HL-60/S4 treated with retinoic acid at 250 ng/mL for 4 days and 3 days (cell line): ENCODE results near the gene NHS.

ENCODE experiments used
- in situ Hi-C: fragments of 300-500 bp; cut with MboI; formaldehyde crosslinking; loops from 2 replicates; pipeline ENCODE4 v1.7.0; 2022; ENCODE audit warnings: low sequenced_read_pairs

Gene NHS

DNA sequence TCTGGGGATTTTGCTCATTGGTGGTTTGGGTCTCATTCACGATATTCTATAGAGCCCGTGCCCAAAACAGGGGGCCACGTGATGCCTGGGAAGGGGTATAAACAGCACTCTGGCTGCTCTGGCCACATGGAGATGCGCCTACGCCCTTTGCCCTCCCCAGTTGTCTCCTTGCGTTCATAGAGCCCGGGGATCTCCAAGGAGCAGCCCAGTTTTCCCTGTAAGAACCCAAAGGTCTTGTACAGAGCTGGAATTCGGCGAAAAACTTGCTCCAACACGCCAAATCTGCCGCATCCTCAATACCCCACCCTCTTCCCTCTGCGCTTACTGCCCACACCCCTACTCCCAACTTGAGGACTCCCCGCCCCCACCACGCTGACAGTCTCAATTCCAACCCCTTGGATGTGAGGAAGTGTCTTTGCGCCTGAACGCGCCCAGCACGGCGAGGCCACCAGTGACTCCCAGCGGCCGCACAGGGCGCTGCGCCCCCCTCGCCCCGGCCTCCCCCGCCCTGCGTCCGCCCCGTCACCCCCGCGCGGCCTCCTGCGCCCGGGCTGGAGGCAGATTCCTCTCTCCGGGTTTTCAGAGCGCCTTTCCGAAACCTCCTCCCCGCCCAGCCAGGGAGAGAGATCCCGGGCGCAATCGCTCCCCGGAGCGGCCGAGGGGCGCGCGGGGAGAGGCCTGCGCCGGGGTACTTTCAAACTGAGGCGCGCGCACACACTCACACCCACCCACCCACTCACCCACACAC lies at the start of gene NHS:
Gene NHS (plus strand): TSS at position 582 of the 748 bp plus-strand sequence. CDS start 558 bp downstream, outside the sequence.
- in situ Hi-C loops: no loop called here

DNA sequence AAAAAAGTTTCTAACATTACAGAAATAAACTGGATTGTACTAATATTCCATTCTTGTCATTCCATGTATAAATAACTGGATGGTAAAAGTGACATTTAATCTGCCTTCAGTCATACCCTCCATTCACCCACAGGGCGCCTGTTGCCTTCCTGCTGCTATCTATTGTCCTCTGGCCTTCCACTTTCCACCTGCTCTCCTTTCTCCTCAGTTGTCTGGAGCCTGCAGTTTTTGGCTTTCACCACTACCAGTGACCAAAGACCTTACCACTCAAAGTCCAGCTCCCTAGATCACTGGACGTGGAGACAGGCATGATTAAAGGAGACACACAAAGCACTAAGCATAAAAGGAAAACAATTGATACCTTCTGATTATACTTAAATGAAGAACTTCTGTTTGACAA lies 46.2 kb upstream of the NHS start:
- in situ Hi-C loops: no loop called here

DNA sequence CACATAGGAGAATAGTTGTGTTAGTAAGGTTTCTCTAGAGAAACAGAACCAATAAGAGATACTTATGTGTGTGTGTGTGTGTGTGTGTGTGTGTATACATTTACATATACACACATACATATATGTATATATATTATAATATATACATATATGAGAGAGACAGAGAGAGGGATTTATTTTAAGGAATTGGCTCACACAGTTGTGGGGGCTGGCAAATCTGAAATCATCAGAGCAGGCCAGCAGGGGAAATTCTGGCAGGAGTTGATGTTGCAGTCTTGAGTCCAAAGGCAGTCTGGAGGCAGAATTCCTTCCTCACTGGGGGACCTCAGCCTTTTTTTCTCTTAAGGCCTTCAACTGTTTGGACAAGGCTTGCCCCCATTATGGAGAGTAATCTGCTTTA lies 38.6 kb upstream of the NHS start:
- in situ Hi-C loops: no loop called here

DNA sequence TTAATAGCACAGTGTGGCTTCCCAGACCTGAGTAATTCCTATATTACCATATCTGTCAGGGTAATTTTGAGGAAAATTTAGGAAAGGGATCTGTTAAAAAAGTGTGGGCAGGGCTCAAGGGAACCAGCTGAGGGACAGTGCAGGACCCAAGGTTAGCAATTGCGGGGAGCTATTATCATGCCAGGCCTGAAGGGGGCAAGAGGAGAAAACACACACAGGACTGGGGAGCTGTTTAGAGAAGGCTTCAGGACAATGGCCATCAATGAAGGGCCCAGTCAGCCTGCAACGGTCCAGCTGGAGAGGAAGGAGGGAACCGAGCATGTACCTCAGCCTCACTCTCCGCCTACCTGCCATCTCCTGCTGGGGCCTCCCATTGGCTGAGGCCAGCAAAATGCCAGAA lies 19.0 kb upstream of the NHS start:
- in situ Hi-C loops: no loop called here

DNA sequence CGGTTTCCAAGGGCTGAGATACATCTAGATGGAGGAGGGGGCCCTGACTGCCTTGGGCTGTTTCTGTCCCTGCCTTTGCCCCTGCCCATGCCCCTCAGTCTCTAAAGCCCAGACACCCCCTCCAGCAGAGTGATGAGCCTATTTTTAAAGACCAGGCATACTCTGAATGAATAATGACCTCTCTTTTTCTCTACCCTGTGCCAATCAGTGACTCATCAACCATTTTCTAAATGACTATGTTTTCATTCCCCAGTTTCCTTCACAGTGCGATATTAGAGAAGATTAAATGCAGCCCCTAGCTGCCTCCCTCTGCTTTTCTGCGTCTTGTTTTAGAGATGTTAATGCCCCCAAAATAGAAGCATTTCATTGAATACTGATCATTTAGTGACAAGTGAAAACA lies 15.5 kb upstream of the NHS start:
- in situ Hi-C loops: no loop called here

DNA sequence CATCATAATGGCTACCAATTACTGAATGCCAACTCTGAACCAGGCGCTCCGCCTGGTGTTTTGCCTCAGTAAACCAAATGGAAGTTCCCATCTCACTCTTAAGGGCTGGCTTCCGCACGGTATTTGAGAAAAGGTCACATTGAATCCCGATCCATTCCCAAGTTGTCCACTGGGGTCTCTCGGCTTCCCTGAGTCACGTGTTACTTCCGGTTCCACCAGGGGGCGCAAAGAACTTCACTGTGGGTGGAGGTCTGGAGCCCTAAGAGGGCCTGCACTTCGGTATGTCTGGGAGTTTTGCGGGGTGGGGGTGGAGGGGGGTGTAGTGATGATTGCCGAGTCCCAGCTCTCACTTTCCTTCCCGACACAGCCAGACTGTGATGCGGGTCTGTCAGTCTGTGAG lies 13.4 kb upstream of the NHS start:
- in situ Hi-C loops: no loop called here

DNA sequence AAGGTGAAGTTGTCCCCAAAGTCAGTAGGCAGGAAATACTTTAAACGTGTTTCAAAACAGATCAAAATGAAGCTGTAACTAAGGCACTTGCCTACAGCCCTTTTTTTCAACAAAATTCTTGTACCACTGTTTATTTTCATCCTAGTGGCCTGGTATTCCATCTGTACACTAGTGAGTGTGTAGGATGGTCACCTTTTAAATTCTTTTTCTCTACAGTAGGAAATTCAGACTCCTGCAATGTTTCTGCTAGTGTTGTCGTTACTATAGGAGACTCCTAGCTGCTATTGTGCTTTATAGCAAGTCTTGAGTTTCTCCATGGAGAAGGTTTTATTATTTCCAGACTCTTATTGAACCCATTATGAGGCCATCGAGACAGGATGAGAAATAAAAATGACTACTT lies 7.0 kb upstream of the NHS start:
- in situ Hi-C loops: no loop called here

DNA sequence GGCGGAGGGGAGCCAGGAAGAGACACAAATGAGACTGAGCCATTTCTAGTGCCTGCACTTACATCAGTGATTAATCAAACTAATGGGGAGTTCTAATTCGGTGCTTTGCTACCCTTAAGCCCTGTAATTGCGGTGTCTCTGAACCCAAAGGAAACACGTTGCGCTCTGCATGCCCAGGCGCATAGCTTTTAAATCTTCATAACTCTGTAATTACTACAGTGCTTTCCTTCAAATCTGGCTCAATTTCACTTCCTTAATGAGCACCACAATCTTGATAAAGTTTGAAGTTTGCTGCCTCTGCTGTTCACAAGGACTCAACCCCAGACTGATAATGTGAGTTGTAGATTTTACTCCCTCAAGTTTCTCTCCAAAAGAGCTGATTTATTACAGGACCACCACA lies 5.7 kb upstream of the NHS start:
- in situ Hi-C loops: no loop called here

DNA sequence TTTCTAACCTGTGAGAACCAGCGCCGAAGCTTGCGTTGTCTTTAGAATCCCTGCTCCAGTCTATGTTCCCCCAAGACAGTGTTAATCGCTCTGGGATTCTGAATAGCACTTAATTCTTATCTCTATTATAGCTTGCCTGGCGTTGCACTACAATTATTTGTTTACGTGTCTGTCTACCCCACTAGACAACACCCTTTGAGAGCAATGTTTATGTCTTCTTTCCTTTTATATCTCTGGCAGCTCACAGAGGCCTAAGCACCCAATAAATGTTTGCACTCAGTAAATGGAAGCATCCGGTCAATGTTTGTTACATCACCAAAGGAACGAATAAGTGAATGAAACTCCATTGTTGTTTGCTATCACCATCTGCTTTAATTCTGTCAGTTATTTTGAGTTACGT lies 4.8 kb upstream of the NHS start:
- in situ Hi-C loops: no loop called here

DNA sequence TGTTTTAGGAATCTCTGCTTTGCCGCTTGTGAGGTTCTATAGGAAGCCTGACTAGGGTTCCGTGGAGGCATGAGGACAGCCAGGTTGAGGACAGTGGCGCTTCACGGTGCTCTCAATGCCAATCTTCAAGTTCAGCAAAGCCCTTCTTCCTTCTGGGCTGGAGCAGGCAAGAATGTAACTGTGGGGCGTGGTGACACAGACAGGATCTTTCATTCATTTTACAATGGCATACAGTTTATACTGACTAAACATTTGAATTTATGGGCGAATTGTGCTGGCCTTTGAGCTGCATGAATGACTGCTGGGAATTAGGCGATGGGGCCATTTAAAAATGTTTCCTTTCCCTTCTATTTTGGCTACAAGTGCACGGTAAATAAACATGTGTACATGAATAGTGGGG lies 2.9 kb upstream of the NHS start:
- in situ Hi-C loops: no loop called here

DNA sequence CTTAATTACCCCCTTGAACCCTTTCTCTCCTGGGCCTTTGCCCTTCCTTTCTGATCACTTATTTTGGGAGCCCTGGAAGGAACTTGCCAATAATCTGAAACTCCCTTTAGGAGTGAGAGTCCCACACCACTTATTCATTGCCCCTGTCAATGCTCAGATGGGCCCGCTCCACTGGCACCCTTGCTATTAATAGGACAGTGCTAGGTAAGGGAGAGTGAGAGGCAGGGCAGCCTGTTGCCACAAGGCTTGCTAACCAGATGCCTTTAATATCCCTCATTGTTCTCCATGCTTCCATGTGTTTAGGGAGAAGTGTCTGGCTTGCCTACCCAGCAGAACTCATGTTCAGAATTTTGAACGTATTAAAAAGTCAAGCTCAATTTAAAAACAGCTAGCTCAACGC lies 1.7 kb upstream of the NHS start:
- in situ Hi-C loops: no loop called here

DNA sequence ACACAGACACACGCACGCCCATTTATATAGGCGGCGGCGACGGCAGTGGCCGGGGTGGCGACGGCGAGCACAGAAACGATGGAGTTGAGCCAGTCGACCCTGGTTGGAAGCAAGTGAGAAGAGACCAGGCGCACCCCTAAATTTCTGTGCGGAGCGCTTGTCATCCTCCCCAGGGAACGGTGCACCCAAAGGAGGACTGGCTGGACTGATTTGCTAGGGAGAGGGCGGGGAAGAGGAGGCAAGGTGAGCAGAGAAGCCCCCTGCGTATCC lies 302 bp downstream of the NHS start:
- in situ Hi-C loops: no loop called here

DNA sequence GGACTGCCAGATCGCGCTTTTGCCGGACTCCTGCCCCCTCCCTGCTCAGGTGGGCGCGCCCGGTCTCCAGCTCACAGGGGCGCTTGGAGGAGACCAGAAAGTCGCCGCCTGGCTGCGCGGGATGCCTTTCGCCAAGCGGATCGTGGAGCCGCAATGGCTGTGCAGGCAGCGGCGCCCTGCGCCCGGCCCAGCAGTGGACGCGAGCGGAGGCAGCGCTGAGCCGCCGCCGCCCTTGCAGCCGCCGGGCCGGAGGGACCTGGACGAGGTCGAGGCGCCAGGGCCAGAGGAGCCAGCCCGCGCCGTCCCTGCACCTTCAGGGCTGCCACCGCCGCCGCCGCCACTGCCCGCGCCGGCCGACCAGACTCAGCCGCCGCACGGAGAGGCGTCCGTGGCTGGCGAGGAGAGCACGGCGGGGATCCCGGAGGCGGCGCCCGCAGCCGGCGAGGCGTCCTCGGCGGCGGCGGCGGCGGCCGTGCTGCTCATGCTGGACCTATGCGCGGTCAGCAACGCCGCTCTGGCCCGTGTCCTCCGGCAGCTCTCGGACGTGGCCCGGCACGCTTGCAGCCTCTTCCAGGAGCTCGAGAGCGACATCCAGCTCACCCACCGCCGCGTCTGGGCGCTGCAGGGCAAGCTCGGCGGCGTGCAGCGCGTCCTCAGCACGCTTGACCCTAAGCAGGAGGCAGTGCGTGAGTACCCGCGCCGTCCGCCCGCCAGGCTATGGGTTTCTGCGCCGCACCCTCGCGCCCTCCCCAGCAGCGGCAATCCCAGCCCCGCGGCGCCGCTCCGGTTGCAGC lies 834 bp downstream of the NHS start:
- in situ Hi-C loops: no loop called here

DNA sequence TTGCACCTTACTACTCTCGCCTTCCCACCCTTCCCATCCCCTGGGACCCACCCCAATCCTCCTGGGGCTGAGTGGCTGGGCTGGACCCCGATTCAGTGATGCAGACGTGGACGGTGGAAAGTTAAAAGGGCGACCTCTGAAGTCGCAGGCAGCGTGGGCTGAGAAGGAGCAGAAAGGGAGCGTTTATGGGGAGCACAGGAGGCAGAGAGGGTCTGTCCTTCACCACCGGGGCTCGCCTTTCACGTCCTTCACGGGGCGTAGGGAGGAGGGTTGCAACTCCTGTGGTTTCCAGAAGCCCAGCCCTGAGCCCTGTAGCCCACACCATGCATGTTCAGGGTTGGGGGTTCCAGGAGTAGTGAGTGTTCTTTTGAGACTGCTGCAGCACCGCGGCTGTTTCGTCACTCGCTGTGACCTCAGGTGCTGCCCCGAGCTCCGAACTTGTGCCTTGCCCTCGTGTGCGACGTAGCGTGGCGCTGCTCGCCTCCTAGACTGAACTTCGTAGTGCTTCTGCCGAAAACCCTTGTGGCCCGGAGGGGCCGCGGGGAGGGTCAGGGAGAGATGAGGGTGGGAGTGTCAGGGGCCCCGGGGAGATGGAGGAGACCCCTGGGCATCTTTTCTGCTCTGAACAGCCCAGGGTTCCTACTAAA lies 1.6 kb downstream of the NHS start:
- in situ Hi-C loops: no loop called here

DNA sequence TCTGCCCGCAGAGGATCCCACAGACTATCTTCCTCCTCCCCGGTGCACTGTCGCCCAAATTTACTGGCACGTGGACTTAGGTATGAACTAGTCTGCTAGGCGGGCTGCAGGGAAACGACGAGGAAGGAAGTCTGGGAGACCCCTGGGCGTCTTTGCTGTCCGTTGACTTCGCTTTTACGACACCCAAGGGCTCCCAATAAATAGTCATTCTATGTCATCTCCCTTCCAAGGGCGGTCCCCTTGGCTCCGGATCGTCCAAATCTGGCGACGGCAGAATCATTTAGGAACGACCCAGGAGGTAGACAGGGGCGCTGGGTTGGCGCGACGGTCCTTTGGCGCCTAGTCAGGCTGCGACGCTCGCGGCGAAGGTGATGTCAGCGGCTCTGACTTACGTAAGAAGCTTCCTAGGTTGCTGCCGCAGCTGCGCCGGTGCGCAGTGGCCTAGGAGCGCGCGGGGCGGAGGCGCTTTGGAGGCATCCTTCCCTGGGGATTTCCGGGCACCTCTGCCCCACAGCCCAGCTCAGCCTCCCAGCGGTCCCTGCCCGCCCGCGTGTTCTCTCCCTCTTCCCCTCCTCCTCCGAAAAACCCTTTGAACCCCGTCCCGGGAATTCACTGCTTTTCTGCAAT lies 2.2 kb downstream of the NHS start:
- in situ Hi-C loops: no loop called here

DNA sequence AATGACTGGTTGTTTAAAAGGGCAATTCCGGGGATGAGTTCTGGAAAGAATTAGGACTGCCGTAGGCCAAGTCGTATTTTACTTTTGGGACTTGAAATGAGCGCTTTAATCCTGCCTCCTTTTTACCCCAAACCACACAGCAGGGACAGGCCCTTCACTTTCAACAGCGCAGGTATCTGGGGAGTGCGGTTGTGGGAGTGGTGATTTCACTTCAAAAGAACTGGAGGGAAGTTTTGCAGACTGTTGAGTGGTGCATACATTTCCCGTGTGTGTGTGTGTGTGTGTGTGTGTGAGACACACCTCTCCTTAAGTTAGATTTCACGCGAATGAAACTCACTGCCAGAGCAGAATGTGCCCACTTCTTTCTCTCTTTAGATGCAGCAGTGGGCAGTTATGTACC lies 2.8 kb downstream of the NHS start:
- in situ Hi-C loops: no loop called here

DNA sequence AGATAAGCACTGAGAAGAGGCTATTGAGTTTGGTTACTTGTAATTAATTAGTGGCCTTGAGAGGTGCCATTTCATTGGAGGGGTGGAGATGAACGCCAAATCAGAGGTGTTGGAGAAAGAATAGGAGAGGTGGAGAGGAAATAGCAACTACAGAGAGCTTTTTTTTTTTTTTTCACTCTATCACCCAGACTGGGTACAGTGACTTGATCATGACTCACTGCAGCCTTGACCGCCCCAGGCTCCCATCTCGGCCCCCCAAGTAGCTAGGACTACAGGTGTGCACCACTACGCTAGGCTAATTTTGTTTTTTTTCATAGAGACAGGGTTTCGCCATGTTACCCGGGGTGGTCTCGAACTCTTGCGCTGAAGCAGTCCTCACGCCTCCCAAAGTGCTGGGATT lies 5.2 kb downstream of the NHS start:
- in situ Hi-C loops: no loop called here

DNA sequence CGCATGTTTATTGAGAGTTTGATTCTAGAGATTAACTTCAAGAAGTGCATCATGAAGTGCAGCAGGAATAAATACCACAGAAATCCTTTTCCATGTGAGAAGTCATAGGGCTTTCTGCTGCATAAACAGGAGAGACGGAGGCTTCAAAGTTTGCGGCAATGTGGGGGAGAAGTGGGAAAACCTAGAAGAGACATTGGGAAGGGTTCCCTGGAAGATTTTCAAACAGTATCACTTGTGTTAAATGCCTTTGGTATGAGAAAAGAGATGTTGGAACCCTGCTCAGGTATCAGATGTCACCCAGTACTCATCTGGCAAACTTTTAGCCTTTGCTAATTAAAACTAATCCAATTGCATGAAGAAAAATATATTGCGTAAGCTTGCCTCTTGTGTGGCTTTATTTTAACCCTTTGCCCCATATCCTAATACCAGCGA lies 15.4 kb downstream of the NHS start:
- in situ Hi-C loops: no loop called here

DNA sequence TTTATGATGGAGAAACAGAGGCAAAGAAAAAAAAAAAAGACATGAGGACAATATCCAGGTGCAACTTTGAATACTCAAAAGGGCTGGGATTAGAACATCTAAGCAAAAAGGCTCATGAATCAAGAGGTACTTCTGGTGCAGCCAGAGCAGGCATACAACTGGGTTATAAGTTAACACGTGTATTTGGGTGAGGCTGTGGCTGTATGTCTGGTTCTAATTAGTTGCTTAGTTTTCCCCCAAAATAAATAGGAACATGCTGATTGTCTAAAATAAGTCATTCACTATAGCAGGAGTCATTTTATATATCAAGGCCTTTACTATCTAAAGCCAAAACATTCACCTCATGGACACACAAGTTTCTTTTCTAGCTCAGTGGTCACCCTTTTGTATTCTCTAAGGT lies 20.2 kb downstream of the NHS start:
- in situ Hi-C loops: no loop called here

DNA sequence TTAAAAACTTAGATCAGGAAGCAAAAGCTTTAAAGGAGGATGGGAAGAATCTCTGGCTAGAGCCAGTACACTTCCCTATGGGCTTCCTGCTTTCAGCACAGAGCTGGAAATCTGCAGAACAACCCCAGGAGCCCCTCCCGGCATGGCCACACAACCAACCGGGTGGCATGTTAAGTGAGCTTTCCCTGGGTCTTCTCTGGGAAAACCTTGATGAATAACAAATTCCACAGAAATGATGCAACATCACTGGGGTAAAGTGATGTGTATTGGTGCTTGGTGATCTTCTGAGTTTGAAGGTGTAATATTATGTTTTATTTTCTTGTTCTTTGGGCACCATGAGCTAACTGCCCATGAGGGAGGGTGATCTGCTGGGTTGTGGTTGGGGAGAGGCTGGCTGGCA lies 22.1 kb downstream of the NHS start:
- in situ Hi-C loops: no loop called here

DNA sequence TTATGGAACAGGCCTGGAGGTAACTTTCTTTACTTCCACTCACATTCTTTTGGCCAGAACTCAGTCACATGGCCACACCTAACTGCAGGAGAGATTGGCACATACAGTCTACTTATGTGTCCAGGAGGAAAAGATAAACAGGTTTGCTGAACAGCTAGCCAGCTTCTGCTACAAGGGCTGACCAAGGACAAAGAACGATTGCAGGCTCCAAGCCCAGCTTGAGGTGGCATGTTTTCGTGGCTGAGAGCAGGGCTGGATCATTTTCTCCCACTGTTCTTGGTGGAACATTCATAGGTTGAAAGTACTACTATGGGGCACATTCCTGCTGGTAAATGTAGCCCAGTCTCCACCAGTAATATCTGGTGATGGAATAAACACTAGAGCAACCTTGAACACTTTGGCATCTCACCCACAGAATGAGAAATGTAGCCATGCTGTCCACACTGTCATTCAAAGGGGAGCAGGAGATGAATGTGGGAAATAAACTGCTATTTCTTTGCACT lies 28.2 kb downstream of the NHS start:
- in situ Hi-C loops: no loop called here

DNA sequence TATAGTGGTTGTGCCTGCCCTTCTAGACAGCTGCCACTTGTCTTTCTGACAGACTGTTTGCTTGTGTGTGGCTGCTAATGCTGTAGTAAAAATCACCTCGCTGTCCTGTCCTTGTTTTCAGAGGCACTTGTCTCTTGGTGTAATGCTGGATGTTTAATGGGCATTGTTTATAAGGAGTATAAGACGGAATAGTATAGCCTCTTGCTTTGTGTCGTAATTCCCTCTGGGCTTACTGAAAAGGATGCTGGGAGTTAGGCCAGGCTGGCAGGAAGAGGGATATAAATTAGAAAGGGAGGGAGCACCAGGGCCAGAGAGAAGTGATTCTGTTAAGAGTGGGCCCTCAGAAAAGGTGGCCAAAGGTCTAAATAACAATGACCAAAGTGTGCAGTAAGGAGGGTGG lies 29.0 kb downstream of the NHS start:
- in situ Hi-C loops: no loop called here
